DMS153 (cell line): ENCODE data around the gene TECR.
"Not testable (repeated sequence)": the region's sequence is repeated elsewhere in the genome, so short reads cannot be mapped to it uniquely, and the experiment has no call there.

Experiments used
- DNase-seq: peaks from one replicate; lab custom pipeline; 2025; lab: John Stamatoyannopoulos, UW

The TECR gene

GRCh38 chr19:14540741-14541525, 11.5 kb downstream of the TECR start:
- DNase-seq = no peak

DNA sequence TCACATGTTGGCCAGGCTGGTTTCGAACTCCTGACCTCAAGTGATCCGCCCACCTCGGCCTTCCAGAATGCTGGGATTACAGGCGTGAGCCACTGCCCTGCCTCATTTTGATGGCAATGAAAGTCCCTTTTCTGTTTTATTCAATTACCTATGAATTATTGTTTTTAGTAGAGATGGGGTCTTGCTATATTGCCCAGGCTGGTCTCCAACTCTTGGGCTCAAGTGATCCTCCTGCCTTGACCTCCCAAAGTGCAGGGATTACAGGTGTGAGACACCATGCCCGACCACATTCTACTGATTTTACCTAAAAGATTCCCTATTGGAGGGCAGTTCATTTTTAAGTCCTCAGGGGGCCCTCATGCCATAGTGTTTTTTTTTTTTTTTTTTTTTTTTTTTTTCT, 12.6 kb downstream of the TECR start:
- not testable (repeated sequence) for DNase-seq

DNA sequence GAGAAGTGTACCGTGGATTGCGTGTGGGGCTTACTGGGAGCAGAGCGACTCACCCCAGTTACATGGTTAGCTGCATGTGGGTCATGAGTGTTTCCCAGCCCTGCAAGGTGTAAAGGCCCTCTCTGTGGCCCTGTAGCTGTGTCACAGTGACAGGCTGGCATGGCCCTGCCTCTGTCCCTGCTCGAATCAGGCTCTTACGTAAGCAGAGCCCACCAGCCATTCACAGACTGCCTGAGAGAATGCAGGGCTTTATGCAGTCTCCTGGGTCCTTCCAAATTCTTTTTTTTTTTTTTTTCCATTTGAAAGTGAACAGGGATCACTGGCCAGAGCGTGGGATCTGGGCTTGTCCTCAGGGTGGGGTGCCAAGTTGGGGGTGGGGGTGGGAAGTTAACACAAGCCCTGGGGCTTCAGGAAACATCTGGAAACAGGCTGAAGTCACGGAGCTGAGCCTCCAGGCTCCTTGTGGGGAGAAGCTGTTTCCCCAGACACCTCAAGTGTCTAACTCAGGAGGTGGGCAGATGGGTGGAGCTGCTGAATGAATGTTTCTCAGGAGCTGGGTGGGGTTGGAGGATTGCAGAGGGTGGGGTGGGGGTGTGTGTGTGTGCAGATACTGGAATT, 13.4 kb downstream of the TECR start:
- no peak for DNase-seq

DNA sequence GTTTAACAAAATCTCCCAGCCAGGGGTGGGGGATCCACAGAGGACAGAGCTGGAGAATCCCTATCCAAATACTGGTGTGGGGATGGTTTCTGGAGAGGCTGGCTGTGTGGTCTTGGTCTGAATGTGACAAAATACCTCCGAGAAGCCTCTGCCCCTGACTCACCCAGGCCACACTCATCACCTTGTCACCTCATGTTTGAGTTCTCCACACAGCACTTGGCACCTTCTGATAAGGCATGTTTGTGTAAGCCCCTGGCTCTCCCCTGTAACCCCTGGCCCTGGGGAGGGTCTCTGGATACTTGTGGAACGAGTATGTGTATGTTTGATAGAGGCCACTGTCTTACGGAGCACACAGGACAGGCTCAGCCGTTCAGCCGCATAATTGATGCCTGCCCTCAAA, 14.7 kb downstream of the TECR start:
- DNase-seq = no peak

GRCh38 chr19:14544977-14545715, 15.8 kb downstream of the TECR start:
- peak; percentile 89 for DNase-seq

GRCh38 chr19:14545716-14546082, 16.3 kb downstream of the TECR start:
- DNase-seq = no peak

DNA sequence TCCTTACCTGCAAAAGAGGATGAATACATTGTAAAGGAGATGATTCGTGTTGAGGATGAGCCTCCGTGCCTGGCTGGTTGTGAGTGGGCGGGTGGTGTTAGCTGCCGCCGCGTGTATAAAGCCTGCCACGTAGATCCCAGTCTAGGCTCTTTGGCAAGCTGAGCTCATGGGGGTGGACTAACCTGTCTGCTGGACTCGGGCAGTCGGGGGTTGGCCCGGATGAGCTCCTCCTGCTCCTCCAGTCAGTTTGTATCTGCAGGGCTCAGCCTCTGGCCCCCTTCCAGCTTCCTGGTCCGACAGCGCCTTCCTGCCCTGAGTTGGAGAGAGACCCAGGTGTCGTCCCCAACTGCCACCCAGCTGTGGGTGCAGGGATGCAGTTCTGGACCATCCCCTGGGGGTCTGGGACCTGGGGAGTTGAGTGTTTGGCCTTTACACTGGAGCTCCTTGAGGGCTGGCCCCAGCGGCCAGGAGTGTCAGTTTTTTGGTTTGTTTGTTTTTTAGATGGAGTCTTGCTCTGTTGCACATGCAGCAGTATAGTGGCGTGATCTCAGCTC, 20.9 kb downstream of the TECR start:
- DNase-seq = peak; percentile 75

DNA sequence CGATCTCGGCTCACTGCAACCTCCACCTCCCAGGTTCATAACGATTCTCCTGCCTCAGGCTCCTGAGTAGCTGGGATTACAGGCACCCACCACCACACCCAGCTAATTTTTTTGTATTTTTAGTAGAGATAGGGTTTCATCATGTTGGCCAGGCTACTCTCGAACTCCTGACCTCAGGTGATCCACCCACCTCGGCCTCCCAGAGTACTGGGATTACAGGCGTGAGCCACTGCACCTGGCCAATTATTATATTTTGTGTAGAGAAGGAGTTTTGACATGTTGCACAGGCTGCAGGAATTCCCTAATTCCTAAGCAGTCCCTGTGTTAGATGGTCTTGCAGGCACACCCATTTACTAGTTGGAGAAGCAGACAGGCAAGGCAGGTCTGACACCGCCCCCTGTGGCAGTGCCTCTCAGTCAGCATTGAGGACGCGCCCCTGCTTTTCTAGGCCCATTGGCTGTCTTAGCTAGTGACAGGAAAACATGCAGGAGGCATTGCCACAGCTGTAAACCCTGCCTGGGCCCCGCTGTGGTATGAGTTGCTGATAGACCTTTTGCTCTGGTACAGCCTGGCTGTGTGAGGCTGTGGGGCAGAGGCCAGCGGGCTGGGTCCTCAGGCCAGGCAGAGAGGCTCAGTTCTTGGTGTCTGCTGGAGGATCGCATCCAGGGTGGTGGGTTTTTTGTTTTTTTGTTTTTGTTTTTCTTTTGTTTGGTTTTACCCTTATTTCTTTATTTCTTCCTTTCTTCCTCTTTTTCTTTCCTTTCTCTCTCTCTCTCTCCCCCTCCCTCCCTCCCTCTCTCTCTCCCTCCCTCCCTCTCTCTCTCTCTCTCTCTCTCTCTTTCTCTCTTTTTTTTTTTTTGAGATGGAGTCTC, 22.0 kb downstream of the TECR start:
- not testable (repeated sequence) for DNase-seq

DNA sequence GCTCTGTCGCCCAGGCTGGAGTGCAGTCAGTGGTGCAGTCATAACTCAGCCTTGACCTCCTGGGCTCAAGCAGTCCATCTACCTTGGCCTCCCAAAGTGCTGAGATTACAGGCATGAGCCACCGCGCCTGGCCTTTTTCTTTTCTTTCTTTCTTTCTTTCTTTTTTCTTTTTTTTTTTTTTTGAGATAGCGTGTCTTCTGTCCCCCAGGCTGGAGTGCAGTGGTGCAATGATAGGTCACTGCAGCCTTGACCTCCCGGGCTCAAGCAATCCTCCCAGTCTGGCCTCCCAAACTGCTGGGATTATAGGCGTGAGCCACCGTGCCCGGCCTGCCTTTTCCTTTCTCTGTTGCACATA, 22.6 kb downstream of the TECR start:
- not testable (repeated sequence) for DNase-seq

GRCh38 chr19:14553042-14553938, 23.9 kb downstream of the TECR start:
- no peak for DNase-seq

DNA sequence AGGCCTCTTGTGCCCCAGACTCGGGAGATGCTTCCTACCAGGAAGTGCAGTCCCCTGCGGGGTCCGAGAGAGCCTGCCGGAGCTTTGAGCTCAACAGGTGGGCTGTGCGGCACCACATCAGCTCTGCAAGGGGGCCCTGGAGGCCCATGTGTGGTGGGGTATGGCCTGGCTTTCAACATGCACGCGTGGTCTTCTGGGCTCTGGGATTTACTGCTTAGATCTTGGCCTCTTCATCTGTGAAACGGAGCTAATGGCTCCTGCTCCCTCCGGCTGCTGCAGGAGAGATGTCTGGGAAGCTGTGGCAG, 24.5 kb downstream of the TECR start:
- DNase-seq = no peak

DNA sequence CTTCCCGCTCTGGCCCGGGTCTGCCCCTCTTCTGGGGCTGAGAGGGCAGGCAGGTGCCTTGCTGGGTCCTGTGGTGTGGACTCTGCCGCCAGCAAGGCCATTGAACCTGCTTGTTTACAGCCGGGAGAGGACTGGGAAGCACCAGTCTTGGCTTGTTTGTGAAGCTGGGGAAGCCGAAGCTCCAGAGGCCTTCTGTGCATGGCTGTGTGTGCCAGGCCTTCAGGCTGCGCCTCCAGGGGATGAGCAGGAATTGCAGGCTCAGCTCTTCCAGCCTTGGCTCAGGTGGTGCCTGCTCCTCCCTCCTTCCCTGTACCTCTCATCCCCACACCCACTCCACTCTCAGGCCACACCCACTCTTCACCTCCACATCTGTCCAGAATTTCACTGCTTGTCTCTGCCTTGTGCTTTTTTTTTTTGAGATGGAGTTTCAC, 25.0 kb downstream of the TECR start:
- peak; percentile 51 for DNase-seq

DNA sequence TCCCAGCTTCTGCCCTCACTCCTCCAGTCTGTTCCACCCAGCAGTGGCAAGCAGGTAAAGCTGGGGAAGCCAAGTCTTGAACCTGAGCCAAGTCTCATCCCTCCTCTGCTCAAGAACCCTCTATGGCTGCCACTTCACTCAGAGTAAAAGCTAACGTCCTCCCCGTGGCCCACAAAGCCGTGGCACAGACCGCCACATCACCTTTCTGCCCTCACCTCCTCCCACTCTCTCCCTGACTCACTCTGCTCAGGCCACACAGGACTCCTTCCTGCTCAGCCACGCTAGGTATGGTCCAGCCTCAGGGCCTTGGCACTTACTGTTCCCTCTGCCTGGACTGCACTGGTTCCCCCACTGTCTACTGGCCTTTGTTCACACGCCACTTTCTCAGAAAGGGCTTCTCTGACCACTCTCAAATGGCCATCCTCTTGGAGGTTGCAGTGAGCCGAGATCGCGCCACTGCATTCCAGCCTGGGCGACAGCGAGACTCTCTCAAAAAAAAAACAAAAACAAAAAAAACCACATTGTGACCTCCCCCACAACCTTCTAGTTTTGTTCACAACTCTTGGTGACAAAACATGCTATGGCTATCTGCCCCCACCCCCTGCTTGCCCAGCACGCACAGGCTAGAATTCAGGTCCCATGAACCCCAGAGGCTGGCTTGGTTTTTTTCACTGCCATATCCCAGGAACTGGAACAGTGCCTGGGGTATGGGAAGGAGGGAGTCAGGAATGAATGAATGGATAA, 26.7 kb downstream of the TECR start:
- DNase-seq = no peak

- no peak for DNase-seq
Measured at GRCh38 chr19:14556662-14557188, 27.3 kb downstream of the TECR start.

DNA sequence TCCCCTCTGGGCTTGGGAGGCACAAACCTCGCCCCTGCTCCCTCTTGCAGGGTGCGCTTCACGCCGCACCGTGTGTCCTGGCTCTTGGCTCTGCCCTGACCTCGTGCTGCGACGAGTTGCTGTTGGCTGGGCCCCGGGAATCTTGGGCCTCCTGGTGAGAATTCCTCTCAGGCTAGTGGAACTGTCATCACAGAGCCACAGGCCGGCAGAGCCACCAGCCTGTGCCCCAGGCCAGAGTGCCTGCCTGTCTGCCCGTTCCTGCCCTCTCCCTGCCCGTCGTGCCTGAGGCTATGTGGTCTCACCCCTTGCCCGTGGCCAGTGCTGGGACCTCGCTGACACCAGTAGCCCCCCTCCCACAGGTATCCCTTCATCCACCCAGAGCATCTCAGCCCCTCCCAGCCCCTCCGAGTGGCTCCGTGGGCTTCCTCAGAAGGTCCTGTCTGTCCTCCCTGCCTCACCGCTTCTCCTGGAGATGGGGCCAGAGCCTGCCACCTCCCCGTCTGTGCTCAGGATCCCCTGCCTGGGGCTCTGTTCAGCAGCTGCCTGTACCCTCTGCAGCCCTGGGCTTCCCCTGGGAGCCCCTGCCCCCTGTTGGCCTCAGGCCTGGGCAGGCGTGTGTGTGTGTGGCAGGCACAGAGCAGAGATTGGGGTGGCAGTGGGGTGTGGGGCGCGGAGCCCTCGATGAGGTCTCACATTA, 29.1 kb downstream of the TECR start:
- DNase-seq = no peak

- no peak for DNase-seq
Measured at GRCh38 chr19:14559916-14560775, 30.8 kb downstream of the TECR start.

DNA sequence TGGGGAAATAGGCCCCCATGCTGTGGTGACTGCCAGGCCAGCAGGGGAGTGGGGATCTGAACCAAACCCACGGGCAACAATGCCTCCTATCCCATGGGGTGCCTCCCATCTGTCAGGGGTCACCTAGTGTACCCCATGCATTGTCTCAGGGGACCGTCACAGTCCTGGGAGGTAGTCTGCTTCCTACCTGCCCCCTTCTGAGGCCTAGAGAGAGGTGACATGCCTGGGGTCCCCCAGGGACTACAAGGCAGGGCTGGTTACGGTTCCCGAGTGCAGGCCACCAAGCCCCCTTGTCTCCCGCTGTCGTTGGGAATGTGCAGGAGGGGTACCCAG, 31.3 kb downstream of the TECR start:
- DNase-seq = no peak

DNA sequence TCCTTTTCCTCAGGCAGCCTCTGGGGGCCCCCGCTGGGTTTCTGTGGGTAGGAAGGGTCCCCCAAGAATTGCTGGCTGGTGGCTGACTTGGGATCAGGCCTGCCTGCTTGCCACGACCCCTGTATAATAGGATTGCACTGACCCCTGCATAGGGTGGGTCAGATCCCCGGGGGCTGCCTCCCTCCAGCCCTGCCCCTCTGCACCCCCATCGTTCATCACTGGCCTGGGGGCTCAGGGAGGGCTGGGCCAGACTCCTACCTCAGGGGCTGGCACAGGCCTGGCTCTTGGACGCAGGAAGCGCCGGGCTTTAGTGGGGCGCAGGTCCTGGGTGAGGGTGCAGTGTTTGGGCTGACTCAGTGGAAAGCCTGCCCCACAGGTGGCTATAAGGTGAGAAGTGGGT, 31.9 kb downstream of the TECR start:
- DNase-seq = no peak
